ENCODE data around the gene C20orf173. TPM values are rescaled to one million over a fixed set of nuclear protein-coding genes. Genes with fewer than 3 reads are reported as not detected.

Gene C20orf173
- total RNA-seq, 1 donor from 2014 or later: not detected

- Mint-ChIP-seq H3K4me3 (ENCODE audit: unreplicated experiment) (no peak overlapping the region), H3K9me3 (ENCODE audit: low read depth) (no peaks in the 10 kb centered on the region), H3K27me3 (ENCODE audit: low read depth) (no peaks in the 10 kb centered on the region), H3K4me1 (ENCODE audit: low read depth) (peaks cover 15% of the 10 kb centered on the region), H3K27ac (ENCODE audit: unreplicated experiment) (no peak overlapping the region), H3K36me3 (ENCODE audit: low read depth) (peaks cover 59% of the 10 kb centered on the region)
- no peak for TF ChIP-seq CTCF (IDR thresholded peaks at IDR 0.05)
- no peak for DNase-seq (ENCODE audit: low spot score)
Measured at GRCh38 chr20:35502352-35502751, 27.1 kb downstream of the C20orf173 start.

- Mint-ChIP-seq H3K4me1 (ENCODE audit: low read depth) (no peaks in the 10 kb centered on the region), H3K9me3 (ENCODE audit: low read depth) (no peaks in the 10 kb centered on the region), H3K27ac (ENCODE audit: unreplicated experiment) (no peak overlapping the region), H3K4me3 (ENCODE audit: unreplicated experiment) (no peak overlapping the region), H3K36me3 (ENCODE audit: low read depth) (peaks cover 63% of the 10 kb centered on the region), H3K27me3 (ENCODE audit: low read depth) (no peaks in the 10 kb centered on the region)
- no peak for TF ChIP-seq CTCF (IDR thresholded peaks at IDR 0.05)
- DNase-seq (ENCODE audit: low spot score): no peak
Measured at GRCh38 chr20:35499271-35499670, 30.2 kb downstream of the C20orf173 start.

GRCh38 chr20:35497780-35498189 is 31.7 kb downstream of the C20orf173 start:
- no peak for TF ChIP-seq CTCF (IDR thresholded peaks at IDR 0.05)
- Mint-ChIP-seq H3K4me1 (ENCODE audit: low read depth) (no peaks in the 10 kb centered on the region), H3K27me3 (ENCODE audit: low read depth) (no peaks in the 10 kb centered on the region), H3K4me3 (ENCODE audit: unreplicated experiment) (no peak overlapping the region), H3K36me3 (ENCODE audit: low read depth) (peaks cover 57% of the 10 kb centered on the region), H3K27ac (ENCODE audit: unreplicated experiment) (no peak overlapping the region), H3K9me3 (ENCODE audit: low read depth) (no peaks in the 10 kb centered on the region)
- no peak for DNase-seq (ENCODE audit: low spot score)

- no peaks in the 10 kb centered on the region for H3K9me3 Mint-ChIP-seq (ENCODE audit: low read depth)
- H3K4me3 Mint-ChIP-seq (ENCODE audit: unreplicated experiment): no peak overlapping the region
- no peak overlapping the region for H3K27ac Mint-ChIP-seq (ENCODE audit: unreplicated experiment)
- no peaks in the 10 kb centered on the region for H3K27me3 Mint-ChIP-seq (ENCODE audit: low read depth)
- peaks cover 54% of the 10 kb centered on the region for H3K36me3 Mint-ChIP-seq (ENCODE audit: low read depth)
- no peaks in the 10 kb centered on the region for H3K4me1 Mint-ChIP-seq (ENCODE audit: low read depth)
- TF ChIP-seq CTCF (IDR thresholded peaks at IDR 0.05): no peak
- DNase-seq (ENCODE audit: low spot score): no peak
Measured at GRCh38 chr20:35497320-35497719, 32.1 kb downstream of the C20orf173 start.

GRCh38 chr20:35496481-35496880 is 33.0 kb downstream of the C20orf173 start:
- Mint-ChIP-seq H3K36me3 (ENCODE audit: low read depth) (peaks cover 52% of the 10 kb centered on the region), H3K9me3 (ENCODE audit: low read depth) (no peaks in the 10 kb centered on the region), H3K4me3 (ENCODE audit: unreplicated experiment) (no peak overlapping the region), H3K27me3 (ENCODE audit: low read depth) (no peaks in the 10 kb centered on the region), H3K27ac (ENCODE audit: unreplicated experiment) (no peak overlapping the region), H3K4me1 (ENCODE audit: low read depth) (no peaks in the 10 kb centered on the region)
- no peak for DNase-seq (ENCODE audit: low spot score)
- no peak for TF ChIP-seq CTCF (IDR thresholded peaks at IDR 0.05)
